Uterine smooth muscle cell (primary cell): ENCODE measurements around the gene IWS1. TPM values are rescaled to one million over a fixed set of nuclear protein-coding genes. Genes with fewer than 3 reads are reported as not detected.

Source experiments
- total RNA-seq: library from RNA; depleted of rRNA; stranded (reverse); fragments of >200 nt; gene quantifications from 2 replicates; pipeline ENCODE4 v1.2.3, GENCODE V29; 2014

The IWS1 gene
- 46.9 and 51.2 TPM in 2 replicates for total RNA-seq

DNA sequence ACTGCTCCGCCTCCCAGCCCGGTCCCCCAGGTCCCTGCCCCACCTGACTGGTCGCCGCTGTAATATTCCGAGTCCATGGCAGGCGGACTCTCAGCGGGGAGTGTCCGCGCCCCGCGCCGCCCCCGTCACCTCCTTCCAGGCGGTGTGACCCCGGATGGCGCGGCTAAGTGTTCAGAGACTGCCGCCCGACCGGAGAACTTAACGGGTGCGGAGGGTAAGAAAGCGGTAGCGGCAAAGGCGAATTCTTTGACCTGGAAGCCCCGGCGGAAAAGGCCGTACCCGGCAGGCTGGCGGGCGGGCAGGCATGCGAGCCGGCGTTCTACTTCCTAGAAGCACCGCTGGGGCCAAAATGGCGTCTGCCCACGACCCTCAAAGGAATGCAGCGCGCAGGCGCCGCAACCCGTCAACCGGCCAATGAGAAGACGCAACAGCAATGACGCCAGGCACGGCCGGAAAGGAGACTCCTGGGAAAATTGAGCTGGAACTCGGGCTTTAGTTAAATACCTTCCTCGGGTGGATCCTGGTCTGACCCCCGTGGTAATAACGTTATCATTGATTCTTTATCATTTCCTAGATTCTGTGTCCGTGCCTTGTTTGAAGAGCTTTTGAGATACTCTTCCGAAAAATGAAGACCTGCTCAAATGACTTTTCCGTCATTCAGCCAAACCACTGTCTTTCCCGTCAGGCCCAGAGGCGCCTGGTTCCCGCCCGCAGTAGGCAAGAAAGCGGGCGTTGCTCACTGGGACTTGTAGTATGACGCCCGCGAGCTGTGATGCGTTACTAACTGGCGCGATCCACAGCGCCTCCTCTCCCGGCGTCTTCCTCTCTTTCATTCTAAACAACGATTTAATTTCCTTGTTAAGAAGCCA is at the start of gene IWS1:
Gene IWS1 (minus strand): TSS at position 358 of the 869 bp plus-strand sequence. CDS start 281 bp downstream, at position 77.

DNA sequence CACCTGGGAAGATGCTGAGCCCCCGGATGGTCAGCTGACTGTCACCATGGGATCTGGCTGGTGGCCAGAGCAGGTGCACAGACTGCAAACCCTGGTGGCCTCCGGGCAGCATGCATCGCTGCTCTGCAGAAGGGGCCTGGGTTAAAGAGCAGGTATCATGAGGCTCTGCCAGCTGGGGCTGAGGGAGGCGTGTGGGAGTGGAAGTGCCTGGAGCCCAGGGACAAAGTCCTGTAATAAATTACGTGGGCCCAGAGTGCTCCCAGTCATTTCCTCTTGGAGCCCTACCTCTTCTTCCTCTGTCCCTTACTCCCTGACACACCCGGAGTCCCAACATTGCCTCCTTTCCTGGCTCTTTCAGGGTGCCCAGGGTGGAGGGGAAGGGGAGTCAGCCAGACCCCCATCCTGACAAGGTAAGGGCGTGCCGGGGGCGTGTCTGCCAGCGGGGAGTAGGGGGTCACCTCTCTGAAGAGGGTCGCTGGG is 9.2 kb upstream of the IWS1 start, which contains the start of gene MYO7B:
Gene MYO7B (plus strand): TSS at position 262 of the 480 bp plus-strand sequence. CDS start 24,040 bp downstream, outside the sequence.

Other genes with a start within 250 kb of the IWS1 start
- gene ERCC3, start 232.3 kb downstream of the IWS1 start, total RNA-seq = 53.6 and 63.7 TPM in 2 replicates
- gene MAP3K2, start 138.5 kb downstream of the IWS1 start, total RNA-seq = 40.1 and 50.0 TPM in 2 replicates
- not detected in 2 replicates for gene PROC, start 108.1 kb downstream of the IWS1 start, total RNA-seq
- gene MYO7B, start 9.2 kb upstream of the IWS1 start, total RNA-seq = under 0.01 and 0.12 TPM in 2 replicates
- gene GPR17, start 119.7 kb upstream of the IWS1 start, total RNA-seq = not detected in 2 replicates
- gene LIMS2, start 149.0 kb upstream of the IWS1 start, total RNA-seq = 0.33 and 1.4 TPM in 2 replicates
- gene SFT2D3, start 175.0 kb upstream of the IWS1 start, total RNA-seq = 5.5 and 5.9 TPM in 2 replicates